Stimulated activated CD8-positive, alpha-beta memory T cell treated with anti-CD3 and anti-CD28 coated beads, Interleukin-7, amount 100 ng/mL, for 4 hours (primary cell): ENCODE measurements around the gene C19orf47.

Source experiments
- DNase-seq, 2 donors: peaks; one replicate each; pipeline ENCODE4 v3.0.0-alpha.2; 2020; ENCODE audit warnings: low read depth in 2 of 2

Gene C19orf47, protein sequence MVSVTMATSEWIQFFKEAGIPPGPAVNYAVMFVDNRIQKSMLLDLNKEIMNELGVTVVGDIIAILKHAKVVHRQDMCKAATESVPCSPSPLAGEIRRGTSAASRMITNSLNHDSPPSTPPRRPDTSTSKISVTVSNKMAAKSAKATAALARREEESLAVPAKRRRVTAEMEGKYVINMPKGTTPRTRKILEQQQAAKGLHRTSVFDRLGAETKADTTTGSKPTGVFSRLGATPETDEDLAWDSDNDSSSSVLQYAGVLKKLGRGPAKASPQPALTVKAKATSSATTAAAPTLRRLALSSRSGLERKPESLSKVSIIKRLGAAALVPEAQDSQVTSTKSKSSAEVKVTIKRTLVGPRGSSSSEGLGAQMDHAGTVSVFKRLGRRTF

DNA sequence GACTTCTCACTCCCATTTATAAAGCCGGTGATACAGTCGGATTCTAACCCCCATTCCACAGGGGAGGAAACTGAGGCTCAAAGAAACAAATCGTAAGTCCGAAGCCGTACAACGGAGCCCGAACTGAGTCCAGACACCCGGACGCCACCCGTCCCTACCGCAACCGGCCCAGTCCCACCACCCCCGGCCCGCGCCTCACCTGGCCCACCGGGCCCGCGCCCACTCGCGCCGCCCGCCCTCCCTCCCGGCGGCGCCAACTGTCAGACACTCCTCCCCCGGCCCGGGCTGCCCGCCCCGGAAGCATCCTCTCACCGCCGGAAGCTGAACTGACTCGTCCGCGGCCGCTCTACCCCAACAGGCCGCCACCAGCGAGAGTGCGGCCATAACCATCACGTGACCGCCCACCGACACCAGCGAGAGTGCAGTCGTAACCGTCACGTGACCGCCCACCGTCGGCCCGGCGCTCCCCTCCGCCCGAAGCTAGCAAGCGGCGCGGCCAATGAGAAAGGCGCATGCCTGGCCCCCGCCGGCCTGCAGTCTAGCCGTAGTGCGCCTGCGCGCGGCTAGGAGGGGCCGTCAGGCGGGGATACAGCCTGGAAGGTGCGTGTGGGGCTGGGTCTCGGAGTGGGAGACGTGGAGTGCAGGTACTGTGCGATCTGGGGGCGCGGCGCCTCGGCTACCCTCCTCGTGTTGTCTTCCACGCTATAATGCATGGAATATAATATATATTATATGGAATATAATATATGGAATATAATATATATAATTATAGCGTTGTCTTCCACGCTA lies at the start of gene C19orf47, which contains the start of gene PLD3:
Gene C19orf47, minus strand, starts transcription at position 273 of the 789 bp plus-strand sequence. CDS start 6,540 bp downstream, outside the sequence.
Gene PLD3, plus strand, starts transcription at position 571 of the 789 bp plus-strand sequence. CDS start 17,789 bp downstream, outside the sequence.
- peak; percentile 98 to 99 for DNase-seq

DNA sequence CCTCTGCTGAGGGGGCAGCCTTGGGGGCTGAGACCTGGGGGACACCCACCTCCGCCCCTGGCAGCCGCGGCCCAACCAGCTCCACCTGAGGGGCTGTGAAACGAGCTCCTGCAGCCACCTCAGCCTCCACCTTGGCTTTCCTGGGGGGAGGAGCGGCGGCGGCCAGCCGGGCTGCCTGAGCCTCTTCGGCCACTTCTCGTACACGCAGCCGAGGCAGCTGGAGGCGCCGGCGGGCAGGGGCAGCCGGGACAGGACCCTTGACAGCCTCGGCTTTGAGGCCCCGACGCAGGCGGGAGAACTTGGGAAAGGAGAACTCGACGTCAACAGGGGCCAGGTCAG lies 49.3 kb upstream of the C19orf47 start:
- no peak for DNase-seq

DNA sequence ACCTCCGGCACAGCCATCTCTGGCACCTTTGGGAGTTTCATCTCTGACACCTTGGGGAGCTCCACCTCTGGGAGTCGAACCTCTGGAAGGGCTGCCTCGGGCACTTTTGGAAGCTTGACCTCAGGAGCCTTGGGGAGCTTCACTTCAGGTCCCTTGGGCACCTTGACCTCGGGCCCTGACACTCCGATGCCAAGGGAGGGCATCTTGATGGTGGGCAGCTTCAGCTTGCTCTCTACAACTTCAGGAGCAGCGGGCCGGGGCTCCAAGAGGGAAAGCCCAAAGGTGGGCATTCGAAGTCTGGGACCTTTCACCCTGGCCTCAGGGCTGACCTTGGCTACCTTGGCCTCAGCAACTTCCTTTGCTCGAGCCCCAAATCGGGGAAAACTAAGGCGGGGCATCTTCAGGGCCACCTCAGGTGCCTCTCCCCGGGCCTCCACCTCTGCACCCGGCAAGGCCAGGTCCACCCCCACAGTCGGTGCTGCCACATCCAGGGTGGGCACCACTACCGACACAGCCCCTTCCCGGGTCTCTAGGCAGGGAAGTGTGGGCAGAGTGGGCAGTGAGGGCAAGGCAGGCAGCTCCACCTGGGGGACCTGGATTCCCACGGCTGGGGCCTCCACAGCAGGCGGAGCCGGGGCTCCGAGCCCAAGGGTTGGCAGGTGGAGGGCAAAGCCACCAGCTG lies 48.8 kb upstream of the C19orf47 start:
- DNase-seq = no peak

DNA sequence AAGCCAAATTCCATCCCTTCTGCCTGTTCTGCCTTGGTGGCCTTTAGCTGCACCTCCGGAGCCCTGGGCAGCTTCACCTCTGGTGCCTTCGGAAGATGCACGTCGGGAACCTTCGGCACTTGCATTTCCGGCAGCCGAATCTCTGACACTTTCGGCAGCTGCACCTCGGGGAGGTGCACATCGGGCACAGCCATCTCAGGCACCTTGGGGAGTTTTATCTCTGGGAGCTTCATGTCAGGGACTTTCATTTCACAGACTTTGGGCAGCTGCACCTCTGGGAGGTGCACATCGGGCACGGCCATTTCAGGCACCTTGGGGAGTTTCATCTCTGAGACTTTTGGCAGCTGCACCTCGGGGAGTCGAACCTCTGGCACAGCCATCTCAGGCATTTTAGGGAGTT lies 47.8 kb upstream of the C19orf47 start:
- DNase-seq = no peak

DNA sequence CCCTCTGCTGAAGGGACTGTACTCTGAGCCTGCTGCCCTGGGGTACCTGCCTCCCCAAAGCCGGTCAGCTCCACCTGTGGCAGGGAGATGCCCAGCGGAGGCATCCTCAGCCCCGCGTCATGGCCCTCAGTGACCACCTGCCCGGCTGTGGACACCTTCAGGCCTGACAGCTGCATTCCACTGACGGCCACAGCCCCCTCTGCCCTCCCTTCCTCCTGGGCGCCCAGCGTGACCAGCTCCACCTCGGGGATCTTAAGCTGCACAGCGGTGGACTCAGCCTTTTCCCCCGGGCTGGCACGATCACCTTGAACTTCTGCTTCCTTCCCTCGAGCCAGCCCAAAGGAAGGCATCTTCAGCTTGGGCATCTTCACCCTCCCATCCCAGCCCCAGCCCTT lies 46.6 kb upstream of the C19orf47 start:
- no peak for DNase-seq

DNA sequence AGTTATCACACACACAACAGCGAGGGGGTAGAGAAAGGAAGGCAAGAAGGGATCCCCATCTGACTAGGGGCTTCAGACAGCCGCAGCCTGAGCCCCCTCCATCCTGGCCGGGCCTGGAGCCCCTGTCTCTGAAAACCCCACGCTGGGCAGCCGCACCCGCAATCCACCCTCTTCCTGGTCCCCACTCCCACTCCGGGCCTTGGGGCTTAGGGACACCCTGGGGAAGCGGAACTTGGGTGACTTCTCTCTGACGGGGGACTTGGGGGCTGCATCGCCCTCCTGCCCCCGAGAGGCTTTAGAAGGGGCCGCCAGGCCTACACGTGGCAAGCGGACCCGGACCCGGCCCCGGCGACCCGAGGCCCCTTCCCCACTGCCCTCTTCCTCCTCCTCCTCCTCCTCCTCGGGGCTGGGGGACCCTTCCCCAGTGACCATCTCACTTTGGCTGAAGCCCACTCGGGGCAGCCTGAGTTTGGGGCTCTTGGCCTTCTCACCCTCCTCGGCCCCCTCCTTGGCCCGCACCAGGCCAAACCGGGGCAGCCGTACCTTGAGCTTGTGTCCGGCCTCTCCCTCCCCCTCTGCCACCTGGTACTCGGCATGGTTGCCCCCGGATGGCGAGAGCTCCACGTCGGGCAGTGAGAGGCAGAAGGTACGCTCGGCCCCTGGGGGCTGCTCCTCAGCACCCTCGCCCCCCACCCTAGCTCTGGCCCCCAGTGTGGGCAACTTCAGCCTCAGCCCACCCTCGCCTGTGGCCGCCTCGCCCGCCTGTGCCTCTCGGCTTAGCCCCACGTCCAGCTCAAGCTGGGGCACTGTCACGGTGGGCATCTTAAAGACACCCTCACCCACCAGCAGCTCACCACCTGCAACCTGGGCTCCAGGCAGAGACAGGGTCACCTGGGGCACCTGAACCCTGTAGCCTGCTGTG lies 46.0 kb upstream of the C19orf47 start:
- DNase-seq = no peak

DNA sequence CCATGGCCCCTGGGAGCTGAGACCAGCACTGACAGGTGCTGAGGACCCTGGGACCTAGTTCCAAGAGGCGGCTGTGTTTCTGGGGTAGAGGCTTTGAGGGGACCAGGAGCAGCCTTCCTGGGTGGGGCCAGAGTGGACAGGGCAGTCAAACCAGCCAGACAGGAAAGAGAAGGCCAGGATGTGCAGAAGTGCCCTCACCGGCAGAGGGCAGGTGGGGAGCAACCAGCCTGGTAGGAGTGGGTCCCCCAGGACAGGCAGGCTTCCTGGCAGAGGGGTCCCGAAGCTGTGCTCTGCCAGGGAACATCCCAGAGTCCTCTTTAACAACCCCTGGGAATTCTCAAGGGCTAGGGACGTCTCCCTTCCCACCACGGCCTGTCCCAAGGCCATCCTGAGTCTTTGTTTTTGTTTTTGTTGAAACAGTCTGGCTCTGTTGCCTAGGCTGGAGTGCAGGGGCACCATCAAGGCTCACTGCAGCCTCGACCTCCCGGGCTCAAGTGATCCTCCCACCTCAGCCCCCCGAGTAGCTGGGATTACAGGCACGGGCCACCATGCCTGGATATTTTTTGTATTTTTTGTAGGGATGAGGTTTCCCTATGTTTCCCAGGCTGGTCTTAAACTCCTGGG lies 44.8 kb upstream of the C19orf47 start:
- DNase-seq = no peak

DNA sequence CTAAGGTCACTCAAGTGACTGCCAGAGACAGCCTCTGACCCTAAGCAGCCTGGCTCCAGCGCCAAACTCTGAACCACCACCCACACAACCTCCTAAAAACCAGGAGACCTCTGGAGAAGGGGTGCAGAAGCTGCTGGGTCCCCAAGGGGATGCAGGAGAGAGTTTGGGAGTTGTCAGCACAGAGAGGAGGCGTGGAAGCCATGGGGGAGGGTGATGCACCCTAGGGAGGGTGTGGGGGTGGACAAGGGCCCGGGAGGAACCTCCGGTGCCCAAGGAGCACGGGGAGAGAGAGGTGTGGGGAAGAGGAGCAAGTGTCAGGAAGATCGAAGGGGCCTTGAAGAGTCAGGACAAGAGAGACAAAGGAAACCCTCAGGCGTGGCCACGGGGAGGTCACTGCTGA lies 43.9 kb upstream of the C19orf47 start:
- DNase-seq = no peak

DNA sequence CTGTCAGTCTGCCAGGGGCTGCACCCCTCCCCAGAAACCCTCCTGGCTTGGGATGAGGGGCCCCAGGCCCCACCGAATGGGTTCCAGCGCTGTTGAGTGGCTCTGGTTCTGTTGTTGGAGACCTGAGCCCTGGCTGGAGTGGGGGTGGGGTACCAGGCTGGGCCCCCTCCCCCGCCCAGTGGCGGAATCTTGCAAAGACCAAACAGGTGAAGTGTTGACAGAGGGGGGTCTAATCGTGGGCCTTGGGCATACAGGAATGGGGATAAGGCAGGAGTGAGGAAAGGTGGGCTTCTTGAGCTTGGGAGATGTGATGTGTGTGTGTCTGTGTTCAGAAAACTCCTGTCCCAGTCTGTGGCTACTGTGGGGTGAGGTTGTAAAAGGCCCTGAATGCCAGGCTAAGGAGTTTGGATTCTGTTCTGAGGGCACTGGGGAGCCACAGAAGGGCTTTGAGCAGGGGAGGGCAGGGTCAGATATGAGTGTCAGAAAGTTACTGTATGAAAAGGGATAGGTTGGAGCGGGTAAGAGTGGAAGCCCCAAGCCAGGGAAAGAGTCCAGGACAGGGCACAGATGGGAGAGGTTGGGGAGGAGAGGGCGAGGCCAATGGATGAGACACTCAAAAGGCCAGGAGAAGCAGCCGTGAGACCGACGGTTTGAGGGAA lies 42.0 kb upstream of the C19orf47 start, which contains the start of gene HIPK4:
Gene HIPK4, minus strand, starts transcription at position 98 of the 659 bp plus-strand sequence. CDS start 279 bp downstream, outside the sequence.
- DNase-seq = no peak

DNA sequence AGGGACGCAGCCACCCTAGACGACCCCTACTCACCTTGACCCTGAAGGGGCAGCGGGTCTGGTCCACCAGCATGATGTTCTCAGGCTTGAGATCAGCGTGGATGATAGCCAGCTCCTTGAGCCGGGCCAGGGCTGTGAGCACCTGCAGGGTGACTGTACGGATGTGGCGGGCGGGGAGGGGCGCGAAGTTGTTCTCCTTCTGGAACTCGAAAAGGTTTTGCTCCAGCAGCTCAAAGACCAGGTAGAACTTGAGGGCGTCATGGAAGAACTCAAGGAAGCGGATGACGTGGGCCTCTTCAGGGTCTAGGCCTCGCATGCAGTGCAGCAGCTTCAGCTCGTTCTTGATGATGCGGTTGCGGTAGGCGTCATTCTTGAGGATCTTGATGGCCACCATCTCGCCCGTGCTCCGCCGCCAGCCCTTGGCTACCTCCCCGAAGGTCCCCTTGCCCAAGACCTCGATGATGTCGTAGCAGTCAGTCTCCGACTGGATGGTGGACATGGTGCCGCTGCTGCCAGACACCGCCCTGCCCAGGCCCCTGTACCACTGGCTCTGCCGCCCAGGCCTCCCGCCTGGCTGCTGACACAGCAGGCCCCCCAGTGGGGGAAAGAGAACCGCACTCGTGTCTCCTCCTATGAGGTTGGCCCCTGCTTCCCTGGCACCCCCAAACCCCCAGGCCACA lies 41.3 kb upstream of the C19orf47 start:
- DNase-seq = no peak

DNA sequence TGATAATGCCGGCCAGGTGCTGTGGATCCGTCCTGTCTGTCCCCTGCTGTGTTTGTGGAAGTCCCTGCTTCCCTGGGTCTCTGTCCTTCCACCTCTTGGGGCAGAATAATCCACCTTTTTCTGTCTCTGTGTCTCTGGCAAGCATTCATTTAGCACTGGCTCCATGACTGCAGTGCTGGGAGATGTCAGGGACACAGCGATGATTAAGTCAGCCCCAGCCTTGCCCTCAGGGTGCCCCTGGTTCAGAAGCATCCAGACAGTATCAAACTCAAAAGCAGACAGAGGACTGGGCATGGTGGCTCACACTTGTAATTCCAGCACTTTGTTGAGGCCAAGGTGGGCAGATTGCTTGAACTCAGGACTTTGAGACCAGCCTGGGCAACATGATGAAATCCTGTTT lies 40.3 kb upstream of the C19orf47 start:
- DNase-seq = no peak

DNA sequence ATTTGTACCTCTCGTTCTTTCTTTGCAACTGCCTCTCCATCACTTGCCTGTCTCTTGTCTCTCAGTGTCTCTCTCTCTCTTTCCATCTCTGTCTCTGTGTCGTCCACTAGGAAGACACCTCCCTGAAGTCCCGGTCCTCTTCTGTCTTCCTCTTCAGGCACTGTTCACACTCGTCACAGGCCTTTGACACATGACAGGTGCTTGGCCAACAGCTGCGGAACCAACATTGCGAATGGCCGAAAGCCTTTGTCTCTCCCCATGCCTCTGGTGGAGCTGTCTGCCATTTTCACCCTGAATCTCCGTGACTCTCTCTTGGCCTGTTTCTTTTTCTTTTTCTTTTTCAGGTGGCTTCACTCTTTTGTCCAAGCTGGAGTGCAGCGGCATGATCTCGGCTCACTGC lies 39.0 kb upstream of the C19orf47 start:
- no peak for DNase-seq

DNA sequence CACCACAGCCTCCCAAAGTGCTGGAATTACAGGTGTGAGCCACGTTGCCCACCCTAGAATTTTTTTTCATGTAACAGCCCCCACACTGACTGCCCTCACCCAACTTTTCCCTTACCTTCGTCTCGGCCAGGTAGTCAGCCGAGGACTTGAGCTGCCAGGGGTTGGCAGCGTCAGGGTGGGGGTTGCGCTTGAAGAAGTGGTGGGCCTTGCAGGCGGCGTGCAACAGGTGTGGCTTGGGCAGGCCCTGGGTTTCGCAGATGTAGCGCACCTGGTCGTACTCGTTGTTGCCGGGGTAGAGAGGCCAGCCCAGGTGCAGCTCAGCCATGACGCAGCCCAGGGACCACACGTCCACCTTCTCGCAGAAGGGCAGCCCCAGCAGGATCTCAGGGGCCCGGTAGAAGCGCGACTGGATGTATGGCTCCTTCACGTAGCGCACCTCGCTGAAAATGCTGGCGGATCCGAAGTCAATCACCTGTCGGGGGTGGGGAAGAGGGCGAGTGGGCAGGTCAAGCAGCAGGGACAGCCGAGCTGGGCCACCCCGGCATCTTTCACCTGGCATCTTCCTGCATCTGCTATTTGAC lies 35.6 kb upstream of the C19orf47 start:
- DNase-seq = no peak

DNA sequence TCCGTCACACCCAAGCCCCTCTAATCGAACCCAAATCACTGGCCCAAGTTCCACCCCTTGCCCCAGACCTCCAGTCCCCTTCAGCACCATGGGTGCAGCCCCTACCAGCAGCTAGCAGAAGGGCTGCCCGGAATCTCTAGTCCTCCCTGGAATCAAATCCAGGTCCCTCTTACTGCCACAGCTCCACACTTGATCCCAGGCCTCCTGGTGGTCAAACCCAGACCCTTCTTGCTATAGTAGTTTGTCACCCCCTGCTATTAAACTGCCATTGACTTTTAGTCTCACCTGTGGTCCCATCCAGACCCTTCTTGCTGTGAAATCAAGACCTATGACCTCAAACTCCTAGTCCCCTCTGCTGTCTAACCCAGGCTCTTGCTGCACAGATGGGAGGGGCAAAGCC lies 33.1 kb upstream of the C19orf47 start:
- DNase-seq = no peak

DNA sequence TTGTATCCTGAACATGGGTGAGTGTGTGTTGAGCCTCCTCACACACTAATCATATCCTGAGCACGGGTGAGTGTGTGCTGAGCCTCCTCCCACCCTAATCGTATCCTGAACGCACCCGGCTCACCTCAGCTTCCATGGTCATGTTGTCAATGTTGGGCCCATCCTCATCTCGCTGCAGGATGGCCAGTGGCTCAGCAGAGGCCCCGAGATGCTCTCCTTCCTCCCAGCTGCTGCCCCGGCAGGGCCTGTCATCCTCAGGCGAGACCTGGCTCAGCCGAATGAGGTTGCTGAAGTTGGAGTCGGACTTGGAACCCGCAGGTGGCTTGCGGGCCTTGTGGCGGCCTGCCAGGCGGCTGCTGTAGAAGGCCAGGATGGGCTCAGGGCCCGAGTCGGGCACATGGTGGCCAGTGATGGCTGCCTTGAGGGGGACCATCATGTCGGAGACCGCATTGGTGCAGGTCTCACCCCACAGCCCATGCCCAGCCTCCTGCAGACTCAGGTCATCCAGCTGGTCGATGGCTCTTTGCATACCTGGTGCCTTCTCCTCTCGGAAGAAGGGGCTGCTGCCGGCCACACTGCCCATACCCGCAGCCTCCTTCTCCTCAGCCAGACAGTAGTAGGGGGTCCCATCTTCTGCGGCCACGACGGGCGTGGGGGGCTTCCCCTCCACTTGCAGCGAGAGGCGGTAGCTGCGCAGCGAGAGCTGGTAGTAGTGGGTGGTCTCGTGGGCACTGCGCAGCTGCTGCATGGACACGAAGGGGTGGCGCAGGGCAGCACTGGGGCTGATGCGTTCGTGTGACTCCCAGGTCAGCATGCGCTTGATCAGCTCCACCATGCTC lies 32.2 kb upstream of the C19orf47 start:
- no peak for DNase-seq

DNA sequence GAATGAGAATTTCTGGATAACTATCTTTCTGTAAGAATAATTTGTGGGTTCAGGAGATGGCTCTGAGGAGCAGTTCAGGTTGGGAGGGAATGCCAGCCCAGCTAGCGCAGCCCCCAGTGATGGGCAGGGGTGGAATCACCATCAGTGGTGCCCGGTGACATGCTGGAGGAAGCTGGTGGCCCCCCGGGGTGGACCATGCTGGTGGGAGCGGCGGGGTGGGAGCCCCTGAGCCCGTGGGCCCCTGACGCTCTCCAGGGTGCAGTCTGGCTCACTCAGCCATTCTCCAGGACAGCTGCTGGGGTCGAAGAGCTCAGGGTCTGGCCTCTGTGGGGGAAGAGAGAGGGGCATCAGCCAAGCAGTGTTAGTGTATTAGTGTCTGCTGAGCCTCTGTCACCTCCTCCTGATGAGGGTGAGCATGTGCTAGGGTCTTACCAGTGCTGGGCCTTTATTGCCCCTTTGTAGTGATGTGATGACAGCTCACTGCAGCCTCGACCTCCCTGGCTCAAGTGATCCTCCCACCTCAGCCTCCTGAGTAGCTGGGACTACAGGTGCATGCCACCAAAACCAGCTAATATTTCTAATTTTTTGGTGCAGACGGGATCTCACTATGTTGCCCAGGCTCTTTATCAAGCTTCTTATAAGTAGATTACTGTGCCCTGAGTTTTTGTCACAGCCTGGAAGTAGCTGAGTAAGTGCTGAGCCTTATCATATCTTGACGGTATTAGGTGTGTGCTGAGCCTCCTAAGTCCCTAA lies 31.4 kb upstream of the C19orf47 start:
- DNase-seq = no peak

DNA sequence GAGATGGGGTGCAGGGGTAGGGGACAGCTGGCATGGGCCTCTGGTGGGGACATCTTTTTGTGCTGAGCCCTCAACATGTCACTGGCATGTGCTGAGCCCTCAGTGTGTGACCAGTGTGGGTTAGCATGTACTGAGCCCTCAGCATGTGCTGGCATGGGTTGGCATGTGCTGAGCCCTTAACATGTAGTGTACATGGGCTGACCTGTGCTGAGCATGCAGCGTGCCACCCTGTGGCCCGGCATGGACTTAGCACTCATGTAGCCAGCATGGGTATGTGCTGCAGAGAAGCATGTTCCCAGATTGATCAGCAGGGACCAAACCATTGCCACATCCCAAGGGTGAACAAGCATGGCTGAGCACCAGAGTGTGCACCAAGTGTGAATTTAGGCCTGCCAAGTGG lies 30.3 kb upstream of the C19orf47 start:
- no peak for DNase-seq
